NT2/D1 (cell line): ENCODE results near the gene OLAH.

Source experiments
- DNase-seq: peaks from one replicate; pipeline ENCODE4 v3.0.0-alpha.2; 2011; ENCODE audit warnings: low read depth, low spot score
- H3K27me3 ChIP-seq: 2 replicates; pipeline ENCODE4 v1.6.0; 2011; ENCODE audit warnings: mild to moderate bottlenecking; ENCODE audit not compliant: insufficient read length, insufficient read depth
- H3K36me3 ChIP-seq: 2 replicates; pipeline ENCODE4 v1.6.1; 2011; ENCODE audit warnings: mild to moderate bottlenecking, low read length, mixed read lengths; ENCODE audit not compliant: insufficient read depth, insufficient read length
- H3K4me1 ChIP-seq: 2 replicates; pipeline ENCODE4 v1.5.1; 2011; ENCODE audit not compliant: insufficient read depth, insufficient read length
- H3K4me3 ChIP-seq: 2 replicates; pipeline ENCODE4 v1.5.1; 2011; ENCODE audit warnings: low read depth; ENCODE audit not compliant: insufficient read length
- H3K9ac ChIP-seq: 2 replicates; pipeline ENCODE4 v1.6.0; 2011; ENCODE audit warnings: low read depth; ENCODE audit not compliant: insufficient read length
- H3K9me3 ChIP-seq: 2 replicates; pipeline ENCODE4 v1.5.1; 2011; ENCODE audit warnings: mild to moderate bottlenecking, low read length; ENCODE audit not compliant: insufficient read depth
- SUZ12 ChIP-seq: IDR thresholded peaks from 2 replicates; pipeline ENCODE4 v1.6.1; 2011; ENCODE audit not compliant: insufficient read length, insufficient read depth; ENCODE audit errors: extremely low read depth
- YY1 ChIP-seq: IDR thresholded peaks from 2 replicates; pipeline ENCODE4 v1.6.1; 2011; ENCODE audit not compliant: insufficient read length, insufficient read depth
- ZNF274 ChIP-seq: IDR thresholded peaks from 2 replicates; pipeline ENCODE4 v1.6.1; 2011; ENCODE audit warnings: mild to moderate bottlenecking, low read depth, low read length

Gene OLAH

GRCh38 chr10:15072358-15072757 is 28.6 kb downstream of the OLAH start:
- TF ChIP-seq YY1: no peak
- Histone ChIP-seq H3K27me3 (no peaks in the 10 kb centered on the region), H3K9ac (no peak overlapping the region), H3K9me3 (peaks cover 32% of the 10 kb centered on the region), H3K36me3 (no peaks in the 10 kb centered on the region), H3K4me1 (no peaks in the 10 kb centered on the region), H3K4me3 (no peak overlapping the region)
- no peak for DNase-seq

- Histone ChIP-seq H3K9ac (no peak overlapping the region), H3K36me3 (no peaks in the 10 kb centered on the region), H3K27me3 (no peaks in the 10 kb centered on the region), H3K4me1 (no peaks in the 10 kb centered on the region), H3K4me3 (no peak overlapping the region), H3K9me3 (peaks cover 32% of the 10 kb centered on the region)
- DNase-seq: no peak
- TF ChIP-seq YY1: no peak
- TF ChIP-seq ZNF274: no peak
- TF ChIP-seq SUZ12: no peak
These were observed 31.7 kb downstream of the OLAH start for GRCh38 chr10:15075421-15075820.

DNA sequence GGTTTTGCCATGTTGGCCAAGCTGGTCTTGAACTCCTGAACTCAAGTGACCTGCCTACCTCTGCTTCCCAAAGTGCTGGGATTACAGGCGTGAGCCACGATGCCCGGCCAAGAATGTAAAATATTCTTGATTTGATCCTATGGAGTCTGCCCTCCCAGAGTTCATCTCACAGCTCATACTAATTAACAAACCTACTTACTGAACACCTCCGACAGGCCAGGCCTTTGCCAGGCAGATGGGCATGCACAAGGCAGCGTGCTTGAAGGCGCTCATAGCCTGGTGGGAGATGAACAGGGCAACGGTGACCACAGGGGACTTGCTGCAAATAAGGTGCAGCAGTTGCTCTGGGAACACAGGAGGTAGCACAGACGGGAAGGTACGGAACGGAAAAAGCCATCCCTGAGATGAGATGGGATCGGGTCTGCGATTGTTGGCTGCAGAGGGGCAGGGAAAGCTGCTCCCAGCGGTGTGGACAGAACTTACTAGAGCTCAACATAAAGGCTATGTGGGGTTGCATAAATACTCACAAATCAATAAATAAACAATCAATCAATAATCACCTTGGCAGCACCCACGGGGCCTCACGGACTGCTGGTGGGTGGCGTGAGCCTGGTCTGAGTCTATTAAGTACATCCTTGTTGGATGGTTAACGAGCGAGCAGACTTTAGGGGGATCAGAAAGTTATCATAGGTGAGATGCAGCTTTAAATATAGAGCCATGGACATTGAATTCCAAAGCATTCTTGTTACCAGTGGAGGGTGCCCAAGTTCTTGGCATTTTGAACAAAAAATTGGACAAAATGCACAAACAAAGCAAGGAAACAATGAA is 40.1 kb downstream of the OLAH start:
- H3K9me3 ChIP-seq: no peaks in the 10 kb centered on the region
- H3K4me1 ChIP-seq: peaks cover 4% of the 10 kb centered on the region
- no peak for TF ChIP-seq SUZ12
- no peak for TF ChIP-seq ZNF274
- TF ChIP-seq YY1: no peak
- no peaks in the 10 kb centered on the region for H3K36me3 ChIP-seq
- no peaks in the 10 kb centered on the region for H3K27me3 ChIP-seq
- no peak overlapping the region for H3K4me3 ChIP-seq
- DNase-seq: no peak
- no peak overlapping the region for H3K9ac ChIP-seq

GRCh38 chr10:15084502-15084922 is 40.8 kb downstream of the OLAH start:
- Histone ChIP-seq H3K4me3 (no peak overlapping the region), H3K9ac (no peak overlapping the region), H3K36me3 (no peaks in the 10 kb centered on the region), H3K27me3 (no peaks in the 10 kb centered on the region), H3K4me1 (peaks cover 4% of the 10 kb centered on the region), H3K9me3 (no peaks in the 10 kb centered on the region)
- no peak for TF ChIP-seq YY1
- no peak for TF ChIP-seq SUZ12
- TF ChIP-seq ZNF274: no peak
- DNase-seq: no peak

GRCh38 chr10:15088428-15089261 is 44.9 kb downstream of the OLAH start, which contains the start of gene ACBD7:
Gene ACBD7, minus strand, starts transcription at chr10:15088776. Its CDS starts 48 bp downstream, at chr10:15088728.
- H3K4me3 ChIP-seq: peak within 1 kb of the TSS; percentile 57
- H3K4me1 ChIP-seq: peaks cover 4% of the 10 kb centered on the region
- TF ChIP-seq SUZ12 (no peak), ZNF274 (no peak), YY1 (no peak)
- no peaks in the 10 kb centered on the region for H3K27me3 ChIP-seq
- peak; percentile 70 for DNase-seq
- H3K9me3 ChIP-seq: no peaks in the 10 kb centered on the region
- peak within 1 kb of the TSS; percentile 79 for H3K9ac ChIP-seq
- H3K36me3 ChIP-seq: no peaks in the 10 kb centered on the region

DNA sequence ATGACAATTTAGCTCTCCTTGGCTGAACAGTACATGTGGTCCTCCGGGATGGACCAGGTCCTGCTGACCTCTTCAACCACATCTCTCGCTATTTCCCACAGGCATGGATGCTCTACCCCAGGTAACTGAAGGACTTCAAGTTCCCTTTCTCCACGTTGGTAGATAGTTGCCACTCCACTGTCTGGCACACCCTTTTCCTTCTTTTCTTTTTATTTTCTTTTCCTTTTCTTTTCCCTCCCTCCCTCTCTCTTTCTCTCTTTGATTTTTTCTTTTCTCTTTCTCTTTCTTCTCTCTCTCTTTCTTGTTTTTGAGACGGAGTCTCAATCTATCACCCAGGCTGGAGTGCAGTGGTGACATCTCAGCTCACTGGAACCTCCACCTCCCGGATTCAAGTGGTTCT is 47.7 kb downstream of the OLAH start:
- no peaks in the 10 kb centered on the region for H3K9me3 ChIP-seq
- no peak overlapping the region for H3K9ac ChIP-seq
- H3K27me3 ChIP-seq: no peaks in the 10 kb centered on the region
- no peak overlapping the region for H3K4me3 ChIP-seq
- no peak for TF ChIP-seq ZNF274
- TF ChIP-seq YY1: no peak
- TF ChIP-seq SUZ12: no peak
- no peak for DNase-seq
- no peaks in the 10 kb centered on the region for H3K36me3 ChIP-seq
- H3K4me1 ChIP-seq: no peaks in the 10 kb centered on the region

DNA sequence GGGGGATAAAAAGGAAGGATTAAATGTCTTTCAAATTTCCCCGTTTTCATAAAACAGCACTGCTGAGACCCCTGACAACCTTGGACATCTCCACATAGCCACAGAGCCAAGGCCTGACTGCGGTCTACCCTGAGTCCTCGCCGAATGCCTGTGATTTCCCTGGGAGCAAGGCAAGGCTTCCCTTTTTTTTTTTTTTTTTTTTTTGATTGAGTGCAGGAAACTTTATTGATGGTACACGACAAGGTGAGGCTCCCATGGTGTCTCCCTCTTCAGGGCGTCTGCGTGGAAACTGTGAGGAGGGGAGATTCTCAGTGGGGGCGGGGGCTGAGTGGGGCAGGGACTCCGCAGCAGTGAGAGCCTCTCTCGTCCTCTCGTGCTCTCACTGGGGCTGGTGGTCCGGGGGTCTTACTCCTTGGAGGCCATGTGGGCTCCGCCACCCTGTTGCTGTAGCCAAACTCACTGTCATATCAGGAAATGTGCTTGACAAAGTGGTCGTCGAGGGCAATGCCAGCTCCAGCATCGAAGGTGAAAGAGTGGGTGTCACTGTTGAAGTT is 49.2 kb downstream of the OLAH start:
- Histone ChIP-seq H3K9me3 (no peaks in the 10 kb centered on the region), H3K4me3 (no peak overlapping the region), H3K4me1 (no peaks in the 10 kb centered on the region), H3K27me3 (no peaks in the 10 kb centered on the region), H3K9ac (no peak overlapping the region), H3K36me3 (no peaks in the 10 kb centered on the region)
- TF ChIP-seq SUZ12: no peak
- TF ChIP-seq ZNF274: no peak
- TF ChIP-seq YY1: no peak
- DNase-seq: no peak
